ENCODE data around the gene GCHFR.

Gene GCHFR

GRCh38 chr15:40755812-40756208 is 8.1 kb upstream of the GCHFR start:
- Histone ChIP-seq H3K27me3 (ENCODE audit: insufficient read depth, low read length) (no peaks in the 10 kb centered on the region), H3K36me3 (ENCODE audit: insufficient read depth, low read depth, low read length) (peaks cover 9% of the 10 kb centered on the region; the same call in 1 of the 2 replicates), H3K27ac (ENCODE audit: low read length) (peak overlapping the region; percentile 73), H3K4me3 (ENCODE audit: low read length) (peak overlapping the region; percentile 86; the same call in 1 of the 2 replicates), H3K4me1 (ENCODE audit: insufficient read depth, low read length) (no peaks in the 10 kb centered on the region; the same call in 1 of the 2 replicates), H3K9me3 (ENCODE audit: insufficient read depth, low read depth, low read length) (no peaks in the 10 kb centered on the region), H3K9ac (ENCODE audit: low read depth, low read length) (peak overlapping the region; percentile 97; the same call in 1 of the 2 replicates)

GRCh38 chr15:40756938-40757337 is 6.9 kb upstream of the GCHFR start:
- H3K27ac ChIP-seq (ENCODE audit: low read length), result no peak overlapping the region
- no peaks in the 10 kb centered on the region; the same call in 1 of the 2 replicates for H3K4me1 ChIP-seq (ENCODE audit: insufficient read depth, low read length)
- no peak overlapping the region for H3K4me3 ChIP-seq (ENCODE audit: low read length)
- no peaks in the 10 kb centered on the region for H3K36me3 ChIP-seq (ENCODE audit: insufficient read depth, low read depth, low read length)
- no peaks in the 10 kb centered on the region for H3K9me3 ChIP-seq (ENCODE audit: insufficient read depth, low read depth, low read length)
- no peaks in the 10 kb centered on the region for H3K27me3 ChIP-seq (ENCODE audit: insufficient read depth, low read length)
- H3K9ac ChIP-seq (ENCODE audit: low read depth, low read length), result no peak overlapping the region

GRCh38 chr15:40759961-40760360 is 3.9 kb upstream of the GCHFR start:
- no peaks in the 10 kb centered on the region for H3K36me3 ChIP-seq (ENCODE audit: insufficient read depth, low read depth, low read length)
- peaks cover 23% of the 10 kb centered on the region for H3K27me3 ChIP-seq (ENCODE audit: insufficient read depth, low read length)
- H3K9ac ChIP-seq (ENCODE audit: low read depth, low read length), result no peak overlapping the region
- H3K4me3 ChIP-seq (ENCODE audit: low read length), result no peak overlapping the region
- peaks cover 2% of the 10 kb centered on the region; the same call in 1 of the 2 replicates for H3K4me1 ChIP-seq (ENCODE audit: insufficient read depth, low read length)
- H3K9me3 ChIP-seq (ENCODE audit: insufficient read depth, low read depth, low read length), result no peaks in the 10 kb centered on the region
- H3K27ac ChIP-seq (ENCODE audit: low read length), result no peak overlapping the region

- H3K36me3 ChIP-seq (ENCODE audit: insufficient read depth, low read depth, low read length), result 0 out of 2 replicates have a peak, but pooled peaks cover 1% of the 10 kb centered on the region
- H3K9me3 ChIP-seq (ENCODE audit: insufficient read depth, low read depth, low read length), result no peaks in the 10 kb centered on the region
- no peak overlapping the region for H3K27ac ChIP-seq (ENCODE audit: low read length)
- H3K27me3 ChIP-seq (ENCODE audit: insufficient read depth, low read length), result peaks cover 24% of the 10 kb centered on the region
- H3K4me3 ChIP-seq (ENCODE audit: low read length), result peak overlapping the region; percentile 74
- peaks cover 17% of the 10 kb centered on the region for H3K4me1 ChIP-seq (ENCODE audit: insufficient read depth, low read length)
- H3K9ac ChIP-seq (ENCODE audit: low read depth, low read length), result peak overlapping the region; percentile 72; the same call in 1 of the 2 replicates
Observed at GRCh38 chr15:40762919-40763800, 708 bp upstream of the GCHFR start.

GRCh38 chr15:40764629-40765103 is 798 bp downstream of the GCHFR start:
- no peak overlapping the region for H3K27ac ChIP-seq (ENCODE audit: low read length)
- peaks cover 24% of the 10 kb centered on the region for H3K27me3 ChIP-seq (ENCODE audit: insufficient read depth, low read length)
- peaks cover 7% of the 10 kb centered on the region; the same call in 1 of the 2 replicates for H3K36me3 ChIP-seq (ENCODE audit: insufficient read depth, low read depth, low read length)
- peak overlapping the region; percentile 62 for H3K9ac ChIP-seq (ENCODE audit: low read depth, low read length)
- peaks cover 17% of the 10 kb centered on the region for H3K4me1 ChIP-seq (ENCODE audit: insufficient read depth, low read length)
- H3K9me3 ChIP-seq (ENCODE audit: insufficient read depth, low read depth, low read length), result no peaks in the 10 kb centered on the region
- peak overlapping the region; percentile 74 for H3K4me3 ChIP-seq (ENCODE audit: low read length)

GRCh38 chr15:40766194-40766815 is 2.4 kb downstream of the GCHFR start:
- H3K27ac ChIP-seq (ENCODE audit: low read length), result no peak overlapping the region
- peaks cover 17% of the 10 kb centered on the region for H3K4me1 ChIP-seq (ENCODE audit: insufficient read depth, low read length)
- H3K4me3 ChIP-seq (ENCODE audit: low read length), result no peak overlapping the region
- H3K9ac ChIP-seq (ENCODE audit: low read depth, low read length), result 0 out of 2 replicates have a peak overlapping the region, but pooled peaks have one; percentile 1
- peaks cover 7% of the 10 kb centered on the region; the same call in 1 of the 2 replicates for H3K36me3 ChIP-seq (ENCODE audit: insufficient read depth, low read depth, low read length)
- peaks cover 24% of the 10 kb centered on the region for H3K27me3 ChIP-seq (ENCODE audit: insufficient read depth, low read length)
- no peaks in the 10 kb centered on the region for H3K9me3 ChIP-seq (ENCODE audit: insufficient read depth, low read depth, low read length)

- Histone ChIP-seq H3K27ac (ENCODE audit: low read length) (no peak overlapping the region), H3K4me1 (ENCODE audit: insufficient read depth, low read length) (peaks cover 17% of the 10 kb centered on the region), H3K36me3 (ENCODE audit: insufficient read depth, low read depth, low read length) (peaks cover 7% of the 10 kb centered on the region; the same call in 1 of the 2 replicates), H3K9me3 (ENCODE audit: insufficient read depth, low read depth, low read length) (no peaks in the 10 kb centered on the region), H3K27me3 (ENCODE audit: insufficient read depth, low read length) (peaks cover 24% of the 10 kb centered on the region), H3K9ac (ENCODE audit: low read depth, low read length) (no peak overlapping the region), H3K4me3 (ENCODE audit: low read length) (no peak overlapping the region)
Observed at GRCh38 chr15:40766906-40767837, 3.3 kb downstream of the GCHFR start.

- Histone ChIP-seq H3K36me3 (ENCODE audit: insufficient read depth, low read depth, low read length) (peaks cover 7% of the 10 kb centered on the region; the same call in 1 of the 2 replicates), H3K27me3 (ENCODE audit: insufficient read depth, low read length) (peaks cover 17% of the 10 kb centered on the region), H3K9me3 (ENCODE audit: insufficient read depth, low read depth, low read length) (no peaks in the 10 kb centered on the region), H3K9ac (ENCODE audit: low read depth, low read length) (no peak overlapping the region), H3K27ac (ENCODE audit: low read length) (no peak overlapping the region), H3K4me3 (ENCODE audit: low read length) (no peak overlapping the region), H3K4me1 (ENCODE audit: insufficient read depth, low read length) (peaks cover 17% of the 10 kb centered on the region)
Observed at GRCh38 chr15:40767838-40768500, 4.1 kb downstream of the GCHFR start.

GRCh38 chr15:40768521-40769273 is 4.8 kb downstream of the GCHFR start:
- H3K4me3 ChIP-seq (ENCODE audit: low read length), result no peak overlapping the region
- H3K4me1 ChIP-seq (ENCODE audit: insufficient read depth, low read length), result peaks cover 17% of the 10 kb centered on the region
- no peak overlapping the region for H3K9ac ChIP-seq (ENCODE audit: low read depth, low read length)
- H3K27me3 ChIP-seq (ENCODE audit: insufficient read depth, low read length), result peaks cover 10% of the 10 kb centered on the region; the same call in 1 of the 2 replicates
- no peak overlapping the region for H3K27ac ChIP-seq (ENCODE audit: low read length)
- H3K36me3 ChIP-seq (ENCODE audit: insufficient read depth, low read depth, low read length), result peaks cover 13% of the 10 kb centered on the region
- no peaks in the 10 kb centered on the region for H3K9me3 ChIP-seq (ENCODE audit: insufficient read depth, low read depth, low read length)

All from iPS-20b (cell line).